Neuronal stem cell (in vitro differentiated cells): ENCODE measurements around the gene SRCIN1.
A peak's percentile ranks its signal among the peaks of the same experiment; 100 is the strongest.

Source experiments
- DNase-seq: peaks from one replicate; pipeline ENCODE4 v3.0.0-alpha.2; 2013; ENCODE audit warnings: low spot score
- H2AFZ ChIP-seq: one replicate; pipeline ENCODE4 v1.6.1; 2013; ENCODE audit warnings: mild to moderate bottlenecking, low read length, inconsistent platforms
- H2AK5ac ChIP-seq: 2 replicates; pipeline ENCODE4 v1.6.1; 2013; ENCODE audit warnings: low read depth, mild to moderate bottlenecking, inconsistent platforms, low read length, moderate library complexity, mixed read lengths
- H2BK120ac ChIP-seq: 2 replicates; pipeline ENCODE4 v1.6.1; 2013; ENCODE audit warnings: low read depth, mild to moderate bottlenecking, inconsistent platforms, low read length, moderate library complexity, mixed read lengths
- H2BK12ac ChIP-seq: one replicate; pipeline ENCODE4 v1.6.1; 2013; ENCODE audit warnings: low read length, inconsistent platforms
- H2BK15ac ChIP-seq: 2 replicates; pipeline ENCODE4 v1.6.1; 2013; ENCODE audit warnings: mild to moderate bottlenecking, low read length, inconsistent platforms, mixed read lengths
- H2BK5ac ChIP-seq: one replicate; pipeline ENCODE4 v1.6.1; 2013; ENCODE audit warnings: inconsistent platforms, mild to moderate bottlenecking, low read length, moderate library complexity
- H3K14ac ChIP-seq: one replicate; pipeline ENCODE4 v1.6.1; 2013; ENCODE audit warnings: low read length, inconsistent platforms
- H3K18ac ChIP-seq: 2 replicates; pipeline ENCODE4 v1.6.1; 2013; ENCODE audit warnings: low read length, inconsistent platforms
- H3K23ac ChIP-seq: 2 replicates; pipeline ENCODE4 v1.6.1; 2013; ENCODE audit warnings: low read depth, mild to moderate bottlenecking, mixed read lengths, low read length, inconsistent platforms; ENCODE audit not compliant: poor library complexity
- H3K27ac ChIP-seq: replicated peaks from 3 replicates; pipeline ENCODE4 v1.5.1; 2013; ENCODE audit warnings: low read length, inconsistent platforms
- H3K27me3 ChIP-seq, 3 experiments: 2 replicates each; pipeline ENCODE4 v1.6.1; 2013; ENCODE audit warnings: low read length in 3 of 3, mild to moderate bottlenecking in 2 of 3, inconsistent platforms in 1 of 3, low read depth in 1 of 3, mixed read lengths in 1 of 3, moderate library complexity in 1 of 3; ENCODE audit not compliant: control insufficient read depth in 3 of 3, insufficient read depth in 3 of 3
- H3K36me3 ChIP-seq, 2 donors: replicated peaks in 1 of 2; 2 replicates each; pipeline ENCODE4 v1.6.1; 2013; ENCODE audit warnings: low read length in 2 of 2; ENCODE audit not compliant: control insufficient read depth in 2 of 2, insufficient read depth in 2 of 2
- H3K4ac ChIP-seq: 2 replicates; pipeline ENCODE4 v1.6.1; 2013; ENCODE audit warnings: inconsistent platforms, mild to moderate bottlenecking, low read length, moderate library complexity
- H3K4me1 ChIP-seq, 2 donors: 1 replicate in 1 of 2; 2 replicates in 1 of 2; pipeline ENCODE4 v1.6.1; 2013; ENCODE audit warnings: low read length in 2 of 2, low read depth in 1 of 2; ENCODE audit not compliant: control insufficient read depth in 2 of 2, insufficient read depth in 1 of 2
- H3K4me2 ChIP-seq: one replicate; pipeline ENCODE4 v1.6.1; 2013; ENCODE audit warnings: mild to moderate bottlenecking, low read length, inconsistent platforms; ENCODE audit not compliant: insufficient read depth, poor library complexity, severe bottlenecking
- H3K4me3 ChIP-seq, 2 donors: 2 replicates each; pipeline ENCODE4 v1.5.1; 2013; ENCODE audit warnings: low read length in 2 of 2, mild to moderate bottlenecking in 2 of 2, inconsistent platforms in 1 of 2, moderate library complexity in 1 of 2
- H3K79me1 ChIP-seq: one replicate; pipeline ENCODE4 v1.6.1; 2013; ENCODE audit warnings: low read depth, mild to moderate bottlenecking, inconsistent platforms, low read length, moderate library complexity
- H3K9ac ChIP-seq: one replicate; pipeline ENCODE4 v1.6.1; 2013; ENCODE audit warnings: mild to moderate bottlenecking, low read depth, low read length, inconsistent platforms; ENCODE audit not compliant: poor library complexity
- H3K9me3 ChIP-seq, 2 donors: replicated peaks in 1 of 2; 2 replicates each; pipeline versions ENCODE3 to v1.6.1; 2013; ENCODE audit warnings: low read length in 2 of 2, mild to moderate bottlenecking in 2 of 2, inconsistent platforms in 1 of 2, low read depth in 1 of 2, mixed read lengths in 1 of 2, moderate library complexity in 1 of 2; ENCODE audit not compliant: control insufficient read depth in 2 of 2, insufficient read depth in 1 of 2
- H4K8ac ChIP-seq: one replicate; pipeline ENCODE4 v1.6.1; 2013; ENCODE audit warnings: low read depth, mild to moderate bottlenecking, inconsistent platforms, low read length, moderate library complexity
- H4K91ac ChIP-seq: one replicate; pipeline ENCODE4 v1.6.1; 2013; ENCODE audit warnings: low read length, low read depth, mild to moderate bottlenecking, inconsistent platforms; ENCODE audit not compliant: poor library complexity
- WGBS, 2 donors: extraction: QIAGEN DNeasy Blood & Tissue Kit; methylation state at CpG; one replicate each; pipeline ENCODE4 v1.1.7; 2013; ENCODE audit warnings: missing lambda C conversion rate in 2 of 2, mixed read lengths in 1 of 2; ENCODE audit not compliant: insufficient read length in 2 of 2, insufficient replicate concordance in 1 of 2; ENCODE audit errors: extremely low coverage in 2 of 2; 5-methylcytosine and 5-hydroxymethylcytosine counted together

Gene SRCIN1

DNA sequence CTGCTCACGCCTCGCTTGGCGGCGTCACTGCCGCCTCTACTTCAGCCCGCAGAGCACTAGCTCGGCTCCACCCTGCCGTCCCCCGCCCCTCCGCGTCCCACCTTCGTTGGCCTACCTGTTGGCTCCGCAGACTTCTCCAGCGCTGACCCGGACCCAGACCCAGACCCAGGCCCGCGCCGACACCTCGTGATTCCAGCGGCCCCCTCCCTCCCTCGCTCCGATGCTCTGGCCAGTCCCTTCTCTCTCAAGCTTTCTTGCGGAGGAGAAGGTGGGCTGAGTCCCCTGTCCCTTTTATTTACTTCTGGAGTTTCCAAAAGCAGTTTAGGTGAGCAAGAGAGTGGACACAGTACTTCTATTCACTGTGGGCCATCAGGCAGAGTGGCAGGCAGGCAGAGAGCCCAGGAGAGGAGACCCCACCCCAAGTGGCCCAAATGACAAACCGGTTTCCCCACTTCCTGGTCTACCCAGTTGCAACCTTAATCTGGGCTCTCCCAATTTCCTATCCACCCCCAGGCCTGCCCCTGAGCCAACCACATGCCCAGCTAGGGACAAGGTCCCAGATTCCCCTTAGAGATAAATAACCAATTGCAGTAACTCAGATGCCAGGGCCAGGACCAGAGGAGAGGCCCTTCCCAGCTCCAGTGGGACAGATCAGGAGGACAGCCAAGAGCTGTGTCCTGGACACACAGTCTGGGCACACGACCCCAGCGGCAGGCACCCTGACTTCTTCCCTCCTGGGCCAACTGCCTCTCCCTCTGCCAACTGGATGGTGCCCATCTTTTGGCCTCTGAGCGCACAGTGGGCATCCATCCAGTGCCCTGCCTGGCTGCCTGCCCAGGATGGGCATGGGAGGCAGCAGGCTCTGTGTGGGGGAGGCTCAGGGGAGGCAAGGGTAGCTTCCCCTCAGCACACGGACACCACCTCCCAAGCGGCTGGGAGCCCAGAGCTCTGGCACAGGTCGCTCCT is 1.2 kb upstream of the SRCIN1 start:
- H3K18ac ChIP-seq, result peak overlapping the region; percentile 96

DNA sequence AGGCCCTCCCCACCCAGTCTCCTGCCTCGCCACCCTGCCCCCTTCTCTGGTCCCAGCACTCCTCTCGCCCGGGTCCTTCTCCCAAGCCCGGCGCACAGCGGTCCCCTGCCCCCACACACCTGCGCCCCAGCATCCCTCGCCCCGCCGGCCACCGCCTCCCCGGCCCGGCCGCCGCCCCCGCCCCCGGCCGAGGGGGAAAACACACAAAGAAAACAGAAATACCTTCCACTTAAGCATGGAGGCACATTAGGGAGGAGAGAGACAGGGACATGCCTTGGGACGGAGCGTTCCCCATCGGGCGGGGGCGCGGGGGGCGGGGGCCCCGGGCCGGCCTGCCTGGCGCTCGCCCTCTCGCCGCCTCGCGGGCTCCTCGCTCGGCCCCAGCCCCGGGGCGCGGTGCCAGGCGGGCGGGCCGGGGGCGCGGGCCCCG is 326 bp downstream of the SRCIN1 start:
- Histone ChIP-seq H3K27ac (peak overlapping the region; percentile 72), H2BK120ac (peak overlapping the region; percentile 95), H3K36me3 (no peaks in the 10 kb centered on the region), H2BK12ac (no peak overlapping the region), H3K4ac (no peak overlapping the region), H3K14ac (no peak overlapping the region), H4K8ac (no peak overlapping the region), H3K27me3 (peaks cover 0 to 22% (median 15%) of the 10 kb centered on the region in 3 experiments), H3K18ac (peak overlapping the region; percentile 90), H3K23ac (no peak overlapping the region), H2BK15ac (peak overlapping the region; percentile 44), H3K9ac (peak overlapping the region; percentile 82), H3K79me1 (peaks cover 8% of the 10 kb centered on the region), H2AFZ (peak overlapping the region; percentile 97), H2AK5ac (peak overlapping the region; percentile 99), H2BK5ac (no peak overlapping the region), H3K4me2 (peak overlapping the region; percentile 81), H3K9me3 (no peaks in the 10 kb centered on the region), H3K4me3 (peak overlapping the region; percentile 66 to 81), H3K4me1 (peaks cover 39% of the 10 kb centered on the region in 2 donors), H4K91ac (no peak overlapping the region)
- WGBS, 2 donors, result no CpG with 5 or more reads among the region's 44 CpGs
- peak; percentile 64 for DNase-seq

More for the DNA sequence above, 1.2 kb upstream of the SRCIN1 start:
- Histone ChIP-seq H4K8ac (no peak overlapping the region), H2AK5ac (peak overlapping the region; percentile 94), H3K4me1 (peaks cover 24 to 26% of the 10 kb centered on the region in 2 donors), H3K23ac (peak overlapping the region; percentile 86), H3K27ac (no peak overlapping the region), H2BK15ac (peak overlapping the region; percentile 81), H3K4ac (no peak overlapping the region), H3K14ac (peak overlapping the region; percentile 32), H2BK5ac (no peak overlapping the region), H3K36me3 (no peaks in the 10 kb centered on the region), H4K91ac (no peak overlapping the region), H3K9ac (peak overlapping the region; percentile 39), H3K9me3 (peaks cover 2 to 4% of the 10 kb centered on the region in 2 donors), H2BK120ac (no peak overlapping the region), H3K79me1 (peaks cover 2% of the 10 kb centered on the region), H2BK12ac (peak overlapping the region; percentile 85), H2AFZ (peak overlapping the region; percentile 97), H3K4me2 (peak overlapping the region; percentile 71), H3K27me3 (peaks cover 0 to 22% (median 15%) of the 10 kb centered on the region in 3 experiments), H3K4me3 (peak overlapping the region; percentile 66 to 86)
- WGBS, 2 donors, result no CpG with 5 or more reads among the region's 30 CpGs
- no peak for DNase-seq

DNA sequence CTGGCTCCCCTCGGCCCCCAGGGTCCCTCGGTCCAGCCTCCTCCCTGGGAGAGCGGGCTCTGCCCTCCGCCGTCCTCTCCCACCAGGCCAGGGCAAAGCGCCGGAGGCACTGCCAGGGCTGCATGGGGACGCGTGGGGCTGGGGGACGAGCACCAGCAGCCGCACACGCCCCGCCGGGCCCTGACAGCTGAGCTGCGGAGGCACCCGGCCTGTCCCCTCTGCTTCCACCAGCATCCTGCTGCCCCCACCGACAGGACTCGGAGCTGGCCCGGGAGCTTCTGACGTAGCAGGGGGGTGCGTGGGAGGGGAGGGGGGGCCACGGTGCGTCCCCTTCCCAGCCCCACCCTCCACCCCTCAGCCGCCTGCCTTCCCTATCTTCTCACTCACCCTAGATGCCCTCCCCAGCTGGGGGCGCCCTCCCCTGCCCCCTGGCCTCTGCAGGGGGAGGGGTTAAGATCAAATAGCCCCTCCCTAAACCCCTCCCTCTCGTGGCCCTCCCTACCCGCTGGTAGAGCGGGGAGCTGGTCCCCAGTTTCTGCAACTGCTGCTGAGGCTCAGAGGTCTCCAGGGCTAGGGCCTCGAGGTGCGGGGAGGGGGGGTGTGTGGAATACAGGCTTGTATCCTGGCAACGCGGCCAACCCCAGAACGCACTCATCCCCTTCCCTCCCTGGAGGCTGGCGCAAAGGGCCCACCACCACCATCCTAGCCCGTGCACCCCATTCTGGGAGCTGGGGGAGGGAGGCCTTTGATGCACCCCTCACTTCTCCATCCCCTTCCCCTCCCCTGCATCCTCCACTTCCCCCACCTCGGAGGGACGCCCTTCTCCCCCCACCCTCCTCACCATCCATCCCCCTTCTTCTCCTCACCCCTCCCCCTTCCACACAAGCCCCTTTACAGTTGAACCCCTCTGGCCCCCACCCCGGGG is 1.0 kb downstream of the SRCIN1 start:
- Histone ChIP-seq H2BK12ac (no peak overlapping the region), H3K27me3 (peaks cover 0 to 22% (median 15%) of the 10 kb centered on the region in 3 experiments), H3K9ac (peak overlapping the region; percentile 80), H2BK5ac (no peak overlapping the region), H2BK120ac (peak overlapping the region; percentile 95), H3K4me2 (peak overlapping the region; percentile 81), H3K18ac (peak overlapping the region; percentile 92), H3K79me1 (peaks cover 9% of the 10 kb centered on the region), H2AFZ (peak overlapping the region; percentile 97), H3K36me3 (no peaks in the 10 kb centered on the region), H2BK15ac (peak overlapping the region; percentile 44), H3K4ac (peak overlapping the region; percentile 66), H3K23ac (peak overlapping the region; percentile 57), H3K14ac (no peak overlapping the region), H3K4me1 (peaks cover 37 to 41% of the 10 kb centered on the region in 2 donors), H3K27ac (no peak overlapping the region), H4K8ac (no peak overlapping the region), H2AK5ac (peak overlapping the region; percentile 99), H3K9me3 (no peaks in the 10 kb centered on the region), H3K4me3 (peak overlapping the region; percentile 66 to 81), H4K91ac (peak overlapping the region; percentile 16)
- WGBS, 2 donors, result no CpG with 5 or more reads among the region's 38 CpGs
- no peak for DNase-seq
